Measurements from ENCODE around the gene FIP1L1. TPM values are rescaled to one million over a fixed set of nuclear protein-coding genes. Genes with fewer than 3 reads are reported as not detected.
A peak's percentile ranks its signal among the peaks of the same experiment; 100 is the strongest.

FIP1L1 gene
- total and polyA plus RNA-seq, 9 of the 15 experiments (the other 6 are each of a cell fraction or from before 2014, with no cell fraction given): 34.6 to 137 (median 72.0) TPM

DNA sequence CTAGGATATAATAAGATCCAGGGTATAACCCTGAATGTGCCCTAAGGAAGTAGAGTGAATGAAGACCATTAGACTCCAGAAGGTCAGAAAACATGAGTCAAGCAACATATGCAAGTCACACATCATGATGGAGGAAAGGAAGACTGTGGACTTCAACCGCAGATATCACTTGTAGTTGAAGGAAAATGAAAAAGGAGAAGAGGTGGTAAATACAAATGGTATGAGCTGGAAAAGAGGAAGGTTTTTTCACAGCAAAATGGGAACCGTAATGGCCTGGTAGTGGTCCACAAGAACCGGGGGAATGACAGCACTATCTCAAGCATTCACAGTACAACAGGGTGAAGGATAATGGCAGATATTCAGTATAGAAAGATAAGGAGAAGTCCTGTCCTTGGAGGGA lies 6.4 kb upstream of the FIP1L1 start (continued):
- TF ChIP-seq, protein P1, sequence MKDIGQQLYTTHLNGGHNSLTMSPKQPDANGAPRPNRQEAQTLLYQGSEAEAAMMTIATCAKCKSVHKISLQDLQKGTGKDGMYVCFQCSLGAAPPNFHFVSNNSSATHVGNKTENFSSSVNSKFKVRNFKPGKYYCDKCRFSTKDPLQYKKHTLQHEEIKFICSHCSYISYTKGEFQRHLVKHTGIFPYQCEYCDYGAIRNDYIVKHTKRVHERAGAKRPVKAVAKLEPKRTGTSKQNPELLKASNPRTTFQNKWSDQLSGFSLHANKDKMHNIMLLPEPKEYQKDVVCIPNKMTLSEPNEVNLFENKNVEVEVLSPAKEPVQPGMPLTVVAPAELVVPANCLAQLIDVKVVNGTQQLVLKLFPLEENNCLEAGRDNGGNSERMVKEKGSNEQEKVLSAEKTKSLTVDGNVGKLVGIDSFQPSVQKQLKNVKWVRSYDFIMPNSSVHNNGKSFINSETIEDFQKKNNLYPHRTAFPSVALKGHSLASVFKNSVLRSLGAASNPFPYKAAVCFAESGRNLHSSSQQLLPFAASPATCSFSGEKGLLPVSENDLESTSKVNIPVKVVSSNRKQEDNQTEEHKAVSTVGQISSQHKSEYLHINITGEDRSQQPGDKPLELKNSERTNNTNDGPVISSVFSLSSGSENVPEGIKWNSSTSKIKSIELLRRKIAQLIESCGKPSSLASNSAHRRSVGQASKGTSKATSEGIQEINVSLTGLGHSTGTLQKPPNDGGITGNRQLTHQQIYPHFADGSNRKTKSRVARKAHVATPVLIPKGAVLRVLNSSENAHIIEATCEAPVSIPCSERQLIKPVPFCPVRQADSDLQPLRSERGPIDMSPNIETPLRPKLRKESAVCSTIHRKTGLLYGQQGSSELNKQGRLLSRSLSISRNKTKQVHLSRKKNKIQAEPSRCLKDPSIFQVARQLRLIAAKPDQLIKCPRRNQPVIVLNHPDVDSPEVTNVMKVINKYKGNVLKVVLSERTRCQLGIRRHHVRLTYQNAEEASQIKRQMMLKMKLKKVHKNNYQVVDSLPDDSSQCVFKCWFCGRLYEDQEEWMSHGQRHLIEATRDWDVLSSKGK (CRISPR knock-in tag; IDR thresholded peaks at IDR 0.05): no peak
- TF ChIP-seq TOE1 (IDR thresholded peaks at IDR 0.05; ENCODE audit: borderline replicate concordance): no peak
- TF ChIP-seq TOE1 (CRISPR knock-in tag; IDR thresholded peaks at IDR 0.05; ENCODE audit: borderline replicate concordance, low read depth): no peak
- TF ChIP-seq RBM34 (IDR thresholded peaks at IDR 0.05; ENCODE audit: borderline replicate concordance, insufficient read depth, low read length): no peak
- no peak for TF ChIP-seq RBM22 (IDR thresholded peaks at IDR 0.05; ENCODE audit: low read depth, low read length, poor library complexity, severe bottlenecking)
- TF ChIP-seq MEF2A (IDR thresholded peaks at IDR 0.05; ENCODE audit: control insufficient read depth, low read depth, low read length): no peak
- TF ChIP-seq, protein P2, sequence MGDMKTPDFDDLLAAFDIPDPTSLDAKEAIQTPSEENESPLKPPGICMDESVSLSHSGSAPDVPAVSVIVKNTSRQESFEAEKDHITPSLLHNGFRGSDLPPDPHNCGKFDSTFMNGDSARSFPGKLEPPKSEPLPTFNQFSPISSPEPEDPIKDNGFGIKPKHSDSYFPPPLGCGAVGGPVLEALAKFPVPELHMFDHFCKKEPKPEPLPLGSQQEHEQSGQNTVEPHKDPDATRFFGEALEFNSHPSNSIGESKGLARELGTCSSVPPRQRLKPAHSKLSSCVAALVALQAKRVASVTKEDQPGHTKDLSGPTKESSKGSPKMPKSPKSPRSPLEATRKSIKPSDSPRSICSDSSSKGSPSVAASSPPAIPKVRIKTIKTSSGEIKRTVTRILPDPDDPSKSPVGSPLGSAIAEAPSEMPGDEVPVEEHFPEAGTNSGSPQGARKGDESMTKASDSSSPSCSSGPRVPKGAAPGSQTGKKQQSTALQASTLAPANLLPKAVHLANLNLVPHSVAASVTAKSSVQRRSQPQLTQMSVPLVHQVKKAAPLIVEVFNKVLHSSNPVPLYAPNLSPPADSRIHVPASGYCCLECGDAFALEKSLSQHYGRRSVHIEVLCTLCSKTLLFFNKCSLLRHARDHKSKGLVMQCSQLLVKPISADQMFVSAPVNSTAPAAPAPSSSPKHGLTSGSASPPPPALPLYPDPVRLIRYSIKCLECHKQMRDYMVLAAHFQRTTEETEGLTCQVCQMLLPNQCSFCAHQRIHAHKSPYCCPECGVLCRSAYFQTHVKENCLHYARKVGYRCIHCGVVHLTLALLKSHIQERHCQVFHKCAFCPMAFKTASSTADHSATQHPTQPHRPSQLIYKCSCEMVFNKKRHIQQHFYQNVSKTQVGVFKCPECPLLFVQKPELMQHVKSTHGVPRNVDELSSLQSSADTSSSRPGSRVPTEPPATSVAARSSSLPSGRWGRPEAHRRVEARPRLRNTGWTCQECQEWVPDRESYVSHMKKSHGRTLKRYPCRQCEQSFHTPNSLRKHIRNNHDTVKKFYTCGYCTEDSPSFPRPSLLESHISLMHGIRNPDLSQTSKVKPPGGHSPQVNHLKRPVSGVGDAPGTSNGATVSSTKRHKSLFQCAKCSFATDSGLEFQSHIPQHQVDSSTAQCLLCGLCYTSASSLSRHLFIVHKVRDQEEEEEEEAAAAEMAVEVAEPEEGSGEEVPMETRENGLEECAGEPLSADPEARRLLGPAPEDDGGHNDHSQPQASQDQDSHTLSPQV (IDR thresholded peaks at IDR 0.05): peak; percentile 44; the same call in 1 of the 2 replicates
- TF ChIP-seq ZNF134 (CRISPR knock-in tag; conservative IDR thresholded peaks at IDR 0.05): no peak
- TF ChIP-seq SAP30 (IDR thresholded peaks at IDR 0.05; ENCODE audit: borderline replicate concordance, insufficient read depth, low read depth, low read length, poor library complexity, severe bottlenecking): no peak
- TF ChIP-seq TCF7 (IDR thresholded peaks at IDR 0.05; ENCODE audit: borderline replicate concordance): no peak
- 0 out of 2 replicates have a peak, but pooled peaks have one; percentile 7 for TF ChIP-seq C11orf30 (IDR thresholded peaks at IDR 0.05; ENCODE audit: low read depth)
- TF ChIP-seq, protein P3, sequence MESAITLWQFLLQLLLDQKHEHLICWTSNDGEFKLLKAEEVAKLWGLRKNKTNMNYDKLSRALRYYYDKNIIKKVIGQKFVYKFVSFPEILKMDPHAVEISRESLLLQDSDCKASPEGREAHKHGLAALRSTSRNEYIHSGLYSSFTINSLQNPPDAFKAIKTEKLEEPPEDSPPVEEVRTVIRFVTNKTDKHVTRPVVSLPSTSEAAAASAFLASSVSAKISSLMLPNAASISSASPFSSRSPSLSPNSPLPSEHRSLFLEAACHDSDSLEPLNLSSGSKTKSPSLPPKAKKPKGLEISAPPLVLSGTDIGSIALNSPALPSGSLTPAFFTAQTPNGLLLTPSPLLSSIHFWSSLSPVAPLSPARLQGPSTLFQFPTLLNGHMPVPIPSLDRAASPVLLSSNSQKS (CRISPR knock-in tag; IDR thresholded peaks at IDR 0.05): no peak
- TF ChIP-seq EHMT2 (IDR thresholded peaks at IDR 0.05): peak; percentile 49; the same call in 1 of the 2 replicates
- no peak for TF ChIP-seq ZNF174 (CRISPR knock-in tag; IDR thresholded peaks at IDR 0.05)
- no peak for TF ChIP-seq ZNF217 (CRISPR knock-in tag; IDR thresholded peaks at IDR 0.05)
- TF ChIP-seq CBFB (CRISPR knock-in tag; IDR thresholded peaks at IDR 0.05): no peak

Data from K562 (cell line).